SK-N-DZ (cell line): ENCODE data around the gene OR5AK2. TPM values are rescaled to one million over a fixed set of nuclear protein-coding genes. Genes with fewer than 3 reads are reported as not detected.
"Not testable (repeated sequence)": the region's sequence is repeated elsewhere in the genome, so short reads cannot be mapped to it uniquely, and the experiment has no call there.

ENCODE experiments used
- DNase-seq: peaks from one replicate; pipeline ENCODE4 v3.0.0-alpha.2; 2015; ENCODE audit warnings: low spot score
- polyA plus RNA-seq, 2 experiments: library from polyadenylated mRNA; depleted of rRNA; stranded (reverse); fragments of >200 nt; gene quantifications; 2 replicates each; pipeline ENCODE4 v1.2.3, GENCODE V29; 2014

Gene OR5AK2
- not detected in 2 replicates for polyA plus RNA-seq (2014; cell fraction: cytosol; rRNA removed)
- not detected in 2 replicates for polyA plus RNA-seq (2014; cell fraction: nucleus; rRNA removed)

- DNase-seq: no peak
These were observed at the start of gene OR5AK2 for GRCh38 chr11:56988614-56989013. OR5AK2 (plus strand) TSS chr11:56988914; CDS start chr11:56988914, 0 bp downstream.

GRCh38 chr11:56945526-56945925, 43.2 kb upstream of the OR5AK2 start:
- not testable (repeated sequence) for DNase-seq

GRCh38 chr11:56948991-56949515, 39.7 kb upstream of the OR5AK2 start:
- DNase-seq: no peak

GRCh38 chr11:56950510-56950909, 38.2 kb upstream of the OR5AK2 start:
- no peak for DNase-seq

- DNase-seq: not testable (repeated sequence)
These were observed 34.8 kb upstream of the OR5AK2 start for GRCh38 chr11:56953907-56954306.

GRCh38 chr11:56961609-56962008, 27.1 kb upstream of the OR5AK2 start:
- DNase-seq: no peak

- no peak for DNase-seq
These were observed 21.0 kb upstream of the OR5AK2 start for GRCh38 chr11:56967726-56968125.

- DNase-seq: no peak
These were observed 20.2 kb upstream of the OR5AK2 start for GRCh38 chr11:56968524-56968923.

- no peak for DNase-seq
These were observed 11.4 kb upstream of the OR5AK2 start for GRCh38 chr11:56977314-56977713.

GRCh38 chr11:56990702-56991101, 2.0 kb downstream of the OR5AK2 start:
- no peak for DNase-seq

GRCh38 chr11:56994532-56994931, 5.8 kb downstream of the OR5AK2 start:
- no peak for DNase-seq

GRCh38 chr11:57001674-57002401, 13.1 kb downstream of the OR5AK2 start:
- no peak for DNase-seq

GRCh38 chr11:57008373-57008772, 19.7 kb downstream of the OR5AK2 start:
- DNase-seq: no peak

- DNase-seq: no peak
These were observed 27.0 kb downstream of the OR5AK2 start for GRCh38 chr11:57015679-57016078.

GRCh38 chr11:57031556-57031955, 42.8 kb downstream of the OR5AK2 start:
- DNase-seq: no peak
